ENCODE data around the gene CALCB.

CALCB gene

DNA sequence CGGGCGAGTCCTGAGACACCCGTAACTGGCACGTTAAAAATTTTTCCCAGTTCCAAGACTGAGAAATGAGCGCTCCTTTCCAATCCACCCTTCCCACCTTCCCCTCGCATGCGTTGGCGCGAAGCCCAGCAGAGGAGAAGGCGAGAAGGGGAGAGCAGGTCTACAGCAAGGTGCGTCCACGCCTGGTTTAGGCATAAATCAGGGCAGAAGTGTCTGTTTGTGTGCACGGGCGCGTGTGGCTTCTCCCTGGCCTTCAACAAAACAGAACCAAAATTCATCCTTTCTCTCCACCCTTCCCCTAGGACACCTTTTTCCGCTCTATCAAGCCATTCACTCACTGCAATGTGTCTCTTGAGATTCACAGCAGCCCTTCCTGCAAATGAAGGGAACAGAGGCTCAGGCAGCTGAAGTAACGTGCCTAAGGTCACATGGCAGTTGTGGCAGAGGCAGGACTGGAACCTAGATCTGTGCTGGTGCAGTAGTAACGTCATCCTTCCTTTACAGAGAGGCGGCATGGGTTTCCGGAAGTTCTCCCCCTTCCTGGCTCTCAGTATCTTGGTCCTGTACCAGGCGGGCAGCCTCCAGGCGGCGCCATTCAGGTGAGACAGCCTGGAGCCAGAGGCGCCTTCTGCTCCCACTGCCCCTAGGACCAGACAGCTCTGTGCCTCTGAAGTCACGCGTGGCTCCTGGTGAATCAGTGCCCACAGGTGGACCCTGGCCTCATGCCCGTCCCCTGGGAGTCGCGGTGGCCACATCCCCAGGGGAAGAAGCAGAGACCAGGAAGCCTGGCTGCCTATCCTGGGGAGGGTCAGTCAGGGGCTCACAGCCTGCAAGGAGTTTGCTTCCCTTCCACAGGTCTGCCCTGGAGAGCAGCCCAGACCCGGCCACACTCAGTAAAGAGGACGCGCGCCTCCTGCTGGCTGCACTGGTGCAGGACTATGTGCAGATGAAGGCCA lies 1.1 kb downstream of the CALCB start:
- DNase-seq: peak; percentile 14 to 46

DNA sequence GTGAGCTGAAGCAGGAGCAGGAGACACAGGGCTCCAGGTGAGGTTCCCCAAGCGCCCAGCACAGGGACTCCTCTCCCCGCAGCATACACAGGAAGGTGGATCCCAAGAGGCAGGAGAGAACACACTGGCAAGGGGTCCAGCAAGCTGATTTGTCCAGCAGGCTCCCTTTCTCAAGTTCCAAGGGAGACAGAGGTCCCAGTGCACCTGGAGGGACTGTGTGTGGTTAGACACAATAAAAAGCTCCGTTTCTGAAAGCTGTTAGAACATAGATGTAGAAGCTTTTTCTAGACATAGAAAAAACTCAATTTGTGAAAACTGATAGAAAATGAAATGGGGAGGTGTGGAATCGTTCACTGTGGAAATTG lies 1.8 kb downstream of the CALCB start:
- DNase-seq: no peak

DNA sequence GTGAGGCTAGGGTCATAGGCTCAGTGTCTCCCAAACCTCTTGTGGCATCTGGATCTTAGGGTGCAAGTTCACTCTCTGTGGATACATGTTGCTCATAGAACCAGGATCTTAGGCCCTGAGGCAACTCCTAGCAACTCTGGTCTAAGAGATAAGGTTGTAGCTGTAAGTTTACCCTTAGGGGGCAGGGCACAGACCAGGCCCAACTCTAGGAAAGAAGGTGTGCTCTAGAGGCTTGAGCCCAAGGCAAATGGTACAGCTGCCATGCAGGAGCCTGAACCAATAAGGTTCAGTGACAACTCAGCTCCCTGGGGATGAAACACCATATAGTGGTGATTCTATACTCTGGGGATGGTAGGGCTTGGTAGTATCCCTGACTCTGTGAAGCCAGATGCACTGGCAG lies 17.8 kb downstream of the CALCB start:
- no peak for DNase-seq

DNA sequence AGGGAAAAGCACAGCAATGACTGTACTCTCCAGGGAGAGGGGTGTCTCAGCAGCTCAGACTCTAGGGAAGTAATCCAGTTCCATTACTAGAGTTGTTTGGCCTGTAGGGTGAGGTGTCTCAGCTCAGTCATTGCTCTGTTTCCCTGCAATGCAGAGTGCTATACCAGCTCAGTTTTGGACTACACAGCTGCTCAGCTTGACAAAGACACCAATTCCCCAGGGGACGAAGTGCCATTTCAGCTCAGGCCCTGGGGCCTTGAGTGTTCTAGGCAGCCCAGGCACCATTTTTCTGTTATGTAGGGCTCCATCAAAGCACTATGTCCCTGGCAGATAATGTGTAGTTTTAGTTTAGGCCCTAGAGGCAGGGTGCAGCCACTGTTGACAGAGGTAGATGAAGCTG lies 18.2 kb downstream of the CALCB start:
- DNase-seq: no peak

DNA sequence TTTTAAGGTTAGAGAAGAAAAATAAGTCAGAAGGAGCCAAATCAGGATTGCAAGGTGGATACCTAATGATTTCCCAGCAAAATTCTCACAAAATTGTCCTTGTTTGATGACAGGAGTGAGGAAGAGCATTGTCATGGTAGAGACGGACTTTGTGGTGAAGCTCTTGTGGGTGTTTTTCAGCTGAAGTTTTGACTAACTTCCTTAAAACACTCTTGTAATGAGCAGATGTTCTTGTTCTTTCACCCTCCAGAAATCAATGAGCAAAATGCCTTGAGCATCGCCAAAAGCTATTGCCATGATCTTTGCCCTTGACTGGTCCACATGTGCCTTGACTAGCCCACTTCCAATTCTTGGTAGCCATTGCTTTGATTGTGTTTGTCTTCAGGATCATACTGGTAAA lies 20.0 kb downstream of the CALCB start:
- DNase-seq: no peak

GRCh38 chr11:15095736-15096228 lies 22.4 kb downstream of the CALCB start:
- DNase-seq: no peak

GRCh38 chr11:15097411-15097810 lies 24.0 kb downstream of the CALCB start:
- no peak for DNase-seq

DNA sequence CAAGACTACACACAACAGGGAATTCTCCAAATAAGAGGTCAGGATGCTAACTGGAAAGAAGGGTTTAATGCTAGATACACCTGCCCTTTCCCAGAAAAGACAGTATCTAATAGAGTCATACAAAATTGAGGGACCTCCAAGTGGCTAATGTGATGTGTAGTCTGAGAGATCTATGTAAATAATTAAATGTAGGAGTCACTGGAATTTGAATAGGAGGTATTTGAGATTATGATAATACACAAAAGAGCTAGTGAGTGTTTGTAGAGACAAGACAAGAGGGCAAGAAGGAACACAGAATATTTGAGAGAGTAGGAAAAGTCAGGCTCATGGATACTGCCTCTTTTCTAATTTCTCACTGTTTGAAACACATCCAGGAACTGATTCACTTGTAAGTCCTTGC lies 25.9 kb downstream of the CALCB start:
- no peak for DNase-seq

- DNase-seq: peak; percentile 46 to 55
Measured at GRCh38 chr11:15101072-15101709, 27.8 kb downstream of the CALCB start.

DNA sequence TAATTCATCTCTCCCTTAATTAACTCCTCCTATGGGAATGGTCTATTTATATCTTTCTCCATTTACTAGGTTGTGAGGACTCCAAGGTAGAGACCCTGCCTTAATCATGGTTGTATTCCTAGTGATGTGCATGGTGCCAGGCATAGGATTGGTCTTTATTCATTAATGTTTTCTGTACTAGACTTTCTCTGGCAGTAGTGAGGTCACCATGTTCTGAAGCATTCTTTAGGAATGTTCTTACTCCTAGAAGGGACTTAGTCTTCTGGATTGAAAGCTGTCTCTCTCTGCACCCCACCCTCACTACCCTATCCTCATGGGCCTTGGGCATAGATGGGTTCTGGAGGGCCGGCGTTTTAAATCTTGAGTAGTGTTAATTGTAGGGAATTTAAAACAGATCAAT lies 30.8 kb downstream of the CALCB start:
- no peak for DNase-seq

GRCh38 chr11:15106201-15106965 lies 33.0 kb downstream of the CALCB start:
- DNase-seq: no peak

DNA sequence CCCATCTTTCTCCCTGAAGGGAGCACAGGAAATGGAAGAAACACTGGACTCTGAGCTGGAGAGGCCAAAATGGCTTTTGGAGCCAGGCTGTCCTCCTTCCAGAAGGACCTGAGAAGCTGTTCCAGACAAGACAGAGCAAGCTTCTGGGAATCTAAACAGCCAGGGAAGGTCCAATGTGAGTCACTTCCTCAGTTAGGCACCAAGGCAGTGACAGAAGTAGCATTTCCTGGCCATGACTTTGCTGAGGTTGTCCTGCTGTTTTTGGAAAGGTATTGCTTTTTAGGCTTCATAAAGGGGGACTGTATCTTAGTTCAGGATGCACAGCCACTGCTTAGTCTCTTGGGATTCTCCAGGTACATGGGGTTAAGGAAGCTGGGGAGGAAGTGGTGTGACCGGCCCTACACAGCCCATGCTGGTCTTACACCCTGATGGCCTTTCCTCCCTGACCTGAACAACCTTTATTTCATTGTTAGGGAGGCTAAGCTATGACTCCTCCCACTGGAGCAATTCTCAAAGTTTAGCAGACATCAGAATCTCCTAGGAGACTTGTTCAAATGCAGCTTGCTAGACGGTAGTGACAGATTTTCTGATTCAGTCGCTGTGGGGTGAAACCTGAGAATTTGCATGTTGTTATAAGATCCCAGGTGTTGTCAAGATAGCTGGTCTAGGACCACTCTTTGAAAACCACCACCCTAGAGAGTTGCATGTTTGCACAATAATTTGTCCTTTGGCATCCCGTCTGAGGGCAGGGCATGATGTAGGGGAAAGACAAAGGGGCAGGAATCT lies 34.5 kb downstream of the CALCB start:
- DNase-seq: no peak

- DNase-seq: no peak
Measured at GRCh38 chr11:15108592-15109130, 35.3 kb downstream of the CALCB start.

GRCh38 chr11:15109602-15110001 lies 36.2 kb downstream of the CALCB start:
- DNase-seq: no peak

GRCh38 chr11:15111215-15111614 lies 37.8 kb downstream of the CALCB start:
- no peak for DNase-seq

DNA sequence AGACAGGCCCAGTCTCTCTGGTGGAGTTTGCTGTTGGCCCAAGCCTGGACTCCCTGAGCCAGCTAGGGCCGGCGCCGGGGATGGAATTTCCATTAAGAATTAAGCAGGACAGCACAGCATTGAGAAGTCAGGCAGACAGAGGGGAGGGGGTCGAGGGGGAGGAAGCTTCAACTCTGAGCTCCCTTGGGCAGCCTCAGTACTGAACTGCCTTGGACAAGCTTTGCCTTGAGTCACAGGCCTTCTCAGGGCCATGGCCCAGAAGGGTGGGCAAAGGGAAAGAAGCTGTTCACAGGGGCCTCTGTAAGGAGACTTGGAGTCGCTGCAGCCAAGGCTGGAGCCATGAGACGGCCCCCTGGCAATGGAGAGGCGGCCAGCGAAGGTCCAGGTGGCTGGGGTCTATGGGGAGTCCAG lies 38.7 kb downstream of the CALCB start:
- DNase-seq: no peak

- no peak for DNase-seq
Measured at GRCh38 chr11:15113381-15113780, 40.0 kb downstream of the CALCB start.

DNA sequence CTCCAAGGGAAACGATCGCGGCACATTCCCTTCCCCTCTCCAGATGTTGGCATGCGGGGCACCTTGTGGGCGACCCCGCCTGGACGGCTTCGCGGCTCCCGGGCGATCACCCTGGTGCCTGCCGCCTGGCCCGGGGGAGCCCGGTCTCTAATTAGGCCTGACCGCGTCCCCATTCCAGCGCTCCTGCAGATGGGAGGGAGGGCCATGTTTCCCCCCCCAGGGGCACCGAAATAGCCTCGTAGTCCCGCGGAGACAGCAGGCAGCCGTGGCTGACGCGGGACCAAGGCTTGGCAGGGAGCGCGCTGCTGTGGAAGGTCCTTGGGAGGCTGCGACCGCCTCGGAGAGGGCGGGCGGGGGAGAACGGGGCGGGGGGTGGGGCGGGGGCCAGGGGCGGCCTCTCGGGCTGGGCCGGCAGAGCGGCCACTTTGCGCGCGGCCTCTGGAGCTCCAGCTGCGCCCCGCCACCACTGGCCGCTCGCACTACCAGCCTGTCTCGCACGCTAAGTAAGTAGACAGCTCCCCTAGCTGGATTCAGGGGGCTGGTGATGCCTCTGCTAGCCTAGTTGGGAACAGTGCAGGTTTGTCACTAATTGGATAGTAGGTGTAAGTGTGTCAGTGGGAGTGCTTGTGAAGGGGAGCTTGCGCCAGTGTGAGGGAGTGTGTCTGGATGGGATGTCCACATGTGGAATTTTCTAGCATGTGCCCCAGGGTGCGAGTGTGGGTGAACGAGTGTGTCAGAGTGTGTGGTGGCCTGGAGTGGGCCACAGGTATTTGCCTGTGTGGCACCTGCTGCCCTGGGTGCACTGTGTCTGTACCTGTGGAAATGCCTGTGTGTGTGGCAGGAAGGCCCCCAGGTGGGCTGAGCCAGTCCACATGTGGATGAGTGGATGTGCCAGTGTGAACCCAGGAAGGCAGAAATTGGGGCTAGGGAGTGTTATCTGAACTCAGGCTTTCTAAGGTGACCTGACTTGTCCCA lies 41.4 kb downstream of the CALCB start, which contains the start of gene INSC:
INSC (plus strand) TSS at position 423 of the 975 bp plus-strand sequence. CDS start 34,252 bp downstream, outside the sequence.
- no peak for DNase-seq

DNA sequence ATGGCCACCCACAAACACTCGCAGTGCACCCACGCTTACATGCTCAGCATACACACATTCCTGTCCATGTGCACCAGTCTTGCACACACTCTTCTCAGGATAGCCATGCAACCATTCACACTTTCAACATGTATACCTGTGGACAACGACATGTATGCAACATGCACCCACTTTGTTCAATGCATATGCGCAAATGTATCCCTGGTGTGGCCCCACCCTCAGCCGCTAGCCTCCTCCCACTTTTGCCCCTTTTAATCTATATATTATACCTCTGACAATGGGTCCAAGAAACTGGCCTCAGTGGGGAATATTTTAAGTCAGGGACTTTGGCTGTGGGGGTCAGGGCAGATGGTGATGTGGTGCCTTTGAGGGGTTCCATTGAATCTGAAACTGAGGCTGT lies 42.3 kb downstream of the CALCB start:
- no peak for DNase-seq

DNA sequence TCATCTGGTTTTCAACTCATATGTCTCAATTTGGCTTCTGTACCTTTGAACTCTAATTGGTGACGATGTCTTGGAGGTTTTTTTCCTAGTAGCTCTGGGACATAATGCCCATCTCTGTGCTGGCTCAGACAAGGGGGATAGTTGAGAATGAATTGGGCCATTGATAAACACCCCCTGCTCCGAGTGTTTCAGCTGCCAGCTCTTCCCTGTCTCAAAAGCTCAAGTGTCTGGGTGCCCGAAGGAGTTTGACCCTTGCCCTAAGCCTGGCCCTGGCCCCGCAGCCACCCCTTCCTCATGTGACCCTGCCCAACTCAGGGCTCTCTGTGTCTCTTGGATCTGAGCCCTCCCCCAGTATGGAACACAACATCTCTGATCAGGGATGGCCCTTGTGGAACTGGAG lies 44.4 kb downstream of the CALCB start:
- DNase-seq: peak; percentile 24 to 35

DNA sequence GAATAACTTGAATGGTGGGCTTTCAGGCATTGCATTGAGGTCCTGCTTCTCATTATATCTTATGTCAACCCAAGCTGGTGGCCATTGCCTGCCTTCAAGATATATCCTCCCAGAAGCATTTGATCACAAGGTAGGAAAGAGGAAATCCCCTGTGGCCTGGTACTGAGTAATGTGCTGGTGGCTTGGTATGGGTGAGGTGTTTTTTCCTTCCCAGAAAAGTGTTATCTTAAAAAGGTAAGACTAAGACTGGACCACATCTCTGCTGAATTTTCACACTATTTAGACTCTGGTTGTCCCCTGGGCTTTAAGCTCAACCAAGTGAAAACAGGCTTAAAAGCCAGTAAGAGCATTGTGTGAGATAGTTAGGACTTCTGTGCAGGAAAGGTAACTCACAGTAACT lies 45.0 kb downstream of the CALCB start:
- no peak for DNase-seq

All from hippocampal formation (tissue), 2 donors.